Vagina (tissue), 2 donors: ENCODE measurements around the gene MED31. TPM values are rescaled to one million over a fixed set of nuclear protein-coding genes. Genes with fewer than 3 reads are reported as not detected.

Source experiments
- DNase-seq, 2 donors: peaks; one replicate each; pipeline ENCODE4 v3.0.0-alpha.2; 2017; ENCODE audit errors: extremely low spot score in 2 of 2
- H3K27ac ChIP-seq: fragments of 200-600 bp; sonication (generic); one replicate; pipeline ENCODE4 v1.5.1; 2019
- H3K27me3 ChIP-seq: fragments of 200-600 bp; sonication (generic); one replicate; pipeline ENCODE4 v1.5.1; 2019
- H3K36me3 ChIP-seq, 2 donors: fragments of 200-600 bp; sonication (generic); one replicate each; pipeline ENCODE4 v1.5.1; 2017 to 2019
- H3K4me1 ChIP-seq: fragments of 200-600 bp; sonication (generic); one replicate; pipeline ENCODE4 v1.5.1; 2019
- H3K4me3 ChIP-seq, 2 donors: fragments of 200-600 bp; sonication (generic); 1 replicate in 1 of 2; 2 replicates in 1 of 2; pipeline ENCODE4 v1.5.1; 2016 to 2019
- H3K9me3 ChIP-seq: fragments of 200-600 bp; sonication (generic); one replicate; pipeline ENCODE4 v1.5.1; 2019
- POLR2A ChIP-seq, 2 donors: fragments of 450-650 bp; IDR thresholded peaks; one replicate each; pipeline ENCODE4 v1.6.1; 2017; ENCODE audit warnings: antibody characterized with exemption in 2 of 2, mild to moderate bottlenecking in 2 of 2, moderate library complexity in 2 of 2
- POLR2AphosphoS5 ChIP-seq, 2 donors: sonication (generic); formaldehyde crosslinking; IDR thresholded peaks; one replicate each; pipeline ENCODE4 v1.9.0; 2017; ENCODE audit warnings: antibody characterized with exemption in 2 of 2, mild to moderate bottlenecking in 2 of 2, low read depth in 1 of 2; ENCODE audit not compliant: insufficient read depth in 1 of 2
- intact Hi-C: fragments of 100-400 bp; cut with DNase I; formaldehyde crosslinking; loops from one replicate; pipeline ENCODE4 v1.15.1; 2023
- total RNA-seq: library from RNA; depleted of rRNA; stranded (reverse); fragments of >200 nt; gene quantifications from one replicate; pipeline ENCODE4 v1.2.3, GENCODE V29; 2016
- TF ChIP-seq, protein P1 (sequence below), 3 experiments: fragments of 450-650 bp in 2 of 3; fragments of 200-600 bp in 1 of 3; sonication (generic) in 1 of 3; IDR thresholded peaks; one replicate each; pipeline ENCODE4 v1.5.1; 2017 to 2019; ENCODE audit warnings: antibody characterized with exemption in 3 of 3, mild to moderate bottlenecking in 2 of 3, moderate library complexity in 2 of 3

MED31 gene
- total RNA-seq, 1 donor from 2014 or later, result 13.3 TPM

- intact Hi-C loops, result no loop called here
- no peak overlapping the region for H3K4me3 ChIP-seq
- H3K36me3 ChIP-seq, result peaks cover 0 to 10% of the 10 kb centered on the region in 2 donors
- peaks cover 49% of the 10 kb centered on the region for H3K4me1 ChIP-seq
- no peaks in the 10 kb centered on the region for H3K27me3 ChIP-seq
- H3K27ac ChIP-seq, result no peak overlapping the region
- TF ChIP-seq POLR2AphosphoS5 (IDR thresholded peaks at IDR 0.05; ENCODE audit: insufficient read depth in 1 of 2, low read depth in 1 of 2) (peak in 1 of 2 donors; percentile 22), POLR2A (IDR thresholded peaks at IDR 0.05) (no peak)
- no peak for DNase-seq
- no peaks in the 10 kb centered on the region for H3K9me3 ChIP-seq
Measured at GRCh38 chr17:6642592-6642991, 8.8 kb downstream of the MED31 start.

- Histone ChIP-seq H3K27ac (peak overlapping the region; percentile 73), H3K9me3 (no peaks in the 10 kb centered on the region), H3K27me3 (no peaks in the 10 kb centered on the region), H3K4me1 (peaks cover 56% of the 10 kb centered on the region), H3K36me3 (peaks cover 0 to 5% of the 10 kb centered on the region in 2 donors), H3K4me3 (peak overlapping the region; percentile 67 to 79)
- intact Hi-C loops, result no loop called here
- DNase-seq, result no peak
- TF ChIP-seq POLR2A (IDR thresholded peaks at IDR 0.05), result no peak
- no peak for TF ChIP-seq POLR2AphosphoS5 (IDR thresholded peaks at IDR 0.05; ENCODE audit: insufficient read depth in 1 of 2, low read depth in 1 of 2)
- TF ChIP-seq, protein P1, sequence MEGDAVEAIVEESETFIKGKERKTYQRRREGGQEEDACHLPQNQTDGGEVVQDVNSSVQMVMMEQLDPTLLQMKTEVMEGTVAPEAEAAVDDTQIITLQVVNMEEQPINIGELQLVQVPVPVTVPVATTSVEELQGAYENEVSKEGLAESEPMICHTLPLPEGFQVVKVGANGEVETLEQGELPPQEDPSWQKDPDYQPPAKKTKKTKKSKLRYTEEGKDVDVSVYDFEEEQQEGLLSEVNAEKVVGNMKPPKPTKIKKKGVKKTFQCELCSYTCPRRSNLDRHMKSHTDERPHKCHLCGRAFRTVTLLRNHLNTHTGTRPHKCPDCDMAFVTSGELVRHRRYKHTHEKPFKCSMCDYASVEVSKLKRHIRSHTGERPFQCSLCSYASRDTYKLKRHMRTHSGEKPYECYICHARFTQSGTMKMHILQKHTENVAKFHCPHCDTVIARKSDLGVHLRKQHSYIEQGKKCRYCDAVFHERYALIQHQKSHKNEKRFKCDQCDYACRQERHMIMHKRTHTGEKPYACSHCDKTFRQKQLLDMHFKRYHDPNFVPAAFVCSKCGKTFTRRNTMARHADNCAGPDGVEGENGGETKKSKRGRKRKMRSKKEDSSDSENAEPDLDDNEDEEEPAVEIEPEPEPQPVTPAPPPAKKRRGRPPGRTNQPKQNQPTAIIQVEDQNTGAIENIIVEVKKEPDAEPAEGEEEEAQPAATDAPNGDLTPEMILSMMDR (IDR thresholded peaks at IDR 0.05), result no peak
Measured at GRCh38 chr17:6641247-6641863, 10.1 kb downstream of the MED31 start.

DNA sequence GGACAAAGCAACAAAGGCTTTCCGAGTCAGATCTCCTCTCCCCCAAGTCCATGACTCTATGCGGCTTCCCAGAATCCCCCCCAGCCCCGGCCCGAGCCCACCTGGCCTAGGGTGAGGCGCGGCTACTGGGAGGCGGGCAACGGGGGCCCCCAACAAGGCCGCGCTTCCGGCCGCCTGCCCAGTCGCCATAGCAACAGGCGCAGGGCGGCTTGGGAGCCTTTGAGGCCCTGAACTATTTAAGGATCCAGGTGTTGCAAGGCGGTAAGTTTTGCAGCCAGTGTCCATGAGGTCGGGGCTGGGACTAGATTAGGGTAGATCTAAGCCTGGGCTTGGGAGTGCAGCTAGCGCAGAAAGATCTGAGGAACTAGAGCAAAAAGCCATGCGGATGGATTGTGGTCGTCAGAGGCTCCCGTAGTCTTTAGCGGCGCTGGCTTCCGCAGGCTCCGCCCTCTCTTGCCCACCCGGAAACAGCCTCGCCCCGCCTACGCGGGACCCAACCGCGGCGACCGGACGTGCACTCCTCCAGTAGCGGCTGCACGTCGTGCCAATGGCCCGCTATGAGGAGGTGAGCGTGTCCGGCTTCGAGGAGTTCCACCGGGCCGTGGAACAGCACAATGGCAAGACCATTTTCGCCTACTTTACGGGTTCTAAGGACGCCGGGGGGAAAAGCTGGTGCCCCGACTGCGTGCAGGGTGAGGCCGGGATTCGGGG is 10.7 kb downstream of the MED31 start, which contains the start of the genes KIAA0753 and TXNDC17:
Gene KIAA0753, minus strand, starts transcription at position 176 of the 711 bp plus-strand sequence. CDS start 5,608 bp downstream, outside the sequence.
Gene TXNDC17, plus strand, starts transcription at position 525 of the 711 bp plus-strand sequence. Its CDS starts 23 bp downstream, at position 548.
- H3K9me3 ChIP-seq, result no peaks in the 10 kb centered on the region
- peak within 1 kb of the TSS; percentile 67 to 79 for H3K4me3 ChIP-seq
- peaks cover 56% of the 10 kb centered on the region for H3K4me1 ChIP-seq
- intact Hi-C loops, result no loop called here
- no peaks in the 10 kb centered on the region for H3K27me3 ChIP-seq
- TF ChIP-seq POLR2A (IDR thresholded peaks at IDR 0.05) (peak in 1 of 2 donors; percentile 27), POLR2AphosphoS5 (IDR thresholded peaks at IDR 0.05; ENCODE audit: insufficient read depth in 1 of 2, low read depth in 1 of 2) (peak; percentile 88 to 94)
- TF ChIP-seq, protein P1 (IDR thresholded peaks at IDR 0.05), result no peak
- DNase-seq, result no peak
- H3K36me3 ChIP-seq, result peaks cover 0 to 5% of the 10 kb centered on the region in 2 donors
- H3K27ac ChIP-seq, result peak within 1 kb of the TSS; percentile 73

GRCh38 chr17:6639586-6640535 is 11.5 kb downstream of the MED31 start:
- Histone ChIP-seq H3K27ac (peak overlapping the region; percentile 73), H3K36me3 (peaks cover 0 to 5% of the 10 kb centered on the region in 2 donors), H3K9me3 (no peaks in the 10 kb centered on the region), H3K27me3 (no peaks in the 10 kb centered on the region), H3K4me1 (peaks cover 56% of the 10 kb centered on the region), H3K4me3 (peak overlapping the region; percentile 67 to 79)
- no peak for DNase-seq
- intact Hi-C loops, result no loop called here
- no peak for TF ChIP-seq POLR2AphosphoS5 (IDR thresholded peaks at IDR 0.05; ENCODE audit: insufficient read depth in 1 of 2, low read depth in 1 of 2)
- TF ChIP-seq, protein P1 (IDR thresholded peaks at IDR 0.05), result no peak
- no peak for TF ChIP-seq POLR2A (IDR thresholded peaks at IDR 0.05)
